HG02884 (cell line): ENCODE data around the gene GREB1L.

Source experiments
- ATAC-seq: cut with Tn5 transposase; IDR thresholded peaks from one replicate; pipeline ENCODE4 v1.9.1; 2021; ENCODE audit warnings: mild to moderate bottlenecking, moderate library complexity; ENCODE audit not compliant: unreplicated experiment

GREB1L gene

GRCh38 chr18:21548647-21549046, 306.6 kb downstream of the GREB1L start:
- no peak for ATAC-seq

GRCh38 chr18:21550510-21550970, 308.5 kb downstream of the GREB1L start:
- ATAC-seq: no peak

GRCh38 chr18:21557607-21558253, 315.7 kb downstream of the GREB1L start:
- ATAC-seq: no peak

GRCh38 chr18:21559195-21559594, 317.2 kb downstream of the GREB1L start:
- no peak for ATAC-seq

- ATAC-seq: no peak
These were observed 329.7 kb downstream of the GREB1L start for GRCh38 chr18:21571772-21572171.
